Ovary (tissue), 9 donors: Measurements from ENCODE around the gene HPS3. TPM values are rescaled to one million over a fixed set of nuclear protein-coding genes. Genes with fewer than 3 reads are reported as not detected.
A peak's percentile ranks its signal among the peaks of the same experiment; 100 is the strongest.

Experiments
- DNase-seq, 5 donors: peaks; one replicate each; pipeline ENCODE4 v3.0.0-alpha.2; 2019 to 2020
- H3K27ac ChIP-seq, 2 donors: fragments of 200-600 bp; one replicate each; pipeline versions ENCODE4 v1.5.1 to v1.8.0; 2019 to 2022
- H3K27me3 ChIP-seq: fragments of 200-600 bp; one replicate; pipeline ENCODE4 v1.8.0; 2022
- H3K36me3 ChIP-seq: fragments of 200-600 bp; sonication (generic); one replicate; pipeline ENCODE4 v1.5.1; 2019
- H3K4me1 ChIP-seq: one replicate; pipeline ENCODE4 v1.8.1; 2013; ENCODE audit warnings: mild to moderate bottlenecking, moderate library complexity; ENCODE audit not compliant: insufficient read depth
- H3K4me3 ChIP-seq: fragments of 200-600 bp; sonication (generic); one replicate; pipeline ENCODE4 v1.5.1; 2017
- H3K9me3 ChIP-seq, 2 donors: fragments of 200-600 bp in 1 of 2; sonication (generic) in 1 of 2; one replicate each; pipeline versions ENCODE4 v1.5.1 to v1.8.1; 2013 to 2019; ENCODE audit warnings: mild to moderate bottlenecking in 1 of 2, moderate library complexity in 1 of 2
- EP300 ChIP-seq: sonication (generic); formaldehyde crosslinking; IDR thresholded peaks from one replicate; pipeline ENCODE4 v1.6.1; 2017; ENCODE audit warnings: antibody characterized with exemption
- POLR2A ChIP-seq: fragments of 450-650 bp; IDR thresholded peaks from one replicate; pipeline ENCODE4 v1.6.1; 2017; ENCODE audit warnings: antibody characterized with exemption, mild to moderate bottlenecking, moderate library complexity
- WGBS, 3 donors: extraction: QIAGEN DNeasy Blood & Tissue Kit in 1 of 3; methylation state at CpG; one replicate each; pipeline versions ENCODE4 v1.1.5 to v1.1.7; 2013 to 2017; 5-methylcytosine and 5-hydroxymethylcytosine counted together
- intact Hi-C, 4 donors: fragments of 100-400 bp; cut with DNase I; formaldehyde crosslinking; loops; one replicate each; pipeline versions ENCODE4 v1.11.0 to v1.15.1; 2022 to 2023
- polyA plus RNA-seq, 2 donors: library from polyadenylated mRNA; stranded (reverse); fragments of 200-250 nt in 1 of 2; fragments of 350-450 nt in 1 of 2; fragmentation: Illumina TruSeq in 1 of 2; extraction: RNeasy Lipid Tissue Mini Kit (QIAGEN cat#74804) in 1 of 2; gene quantifications; one replicate each; pipeline ENCODE4 v1.2.3, GENCODE V29; 2013 to 2014
- total RNA-seq, 7 donors: library from RNA; depleted of rRNA in 2 of 7; stranded (reverse); fragments of >200 nt in 2 of 7; fragmentation: NEBNext Ultra II Directional in 3 of 7; extraction: Animal tissue kit (Norgen Biotek cat#: 25700) in 3 of 7; gene quantifications; one replicate each; pipeline versions ENCODE4 v1.1.0 to v1.2.4, GENCODE V29; 2016 to 2023
- TF ChIP-seq, protein P1 (sequence below), 3 donors: fragments of 450-650 bp in 2 of 3; fragments of 200-600 bp in 1 of 3; IDR thresholded peaks; one replicate each; pipeline versions ENCODE4 v1.5.1 to v1.8.0; 2016 to 2022; ENCODE audit warnings: antibody characterized with exemption in 3 of 3, mild to moderate bottlenecking in 1 of 3
- donor health status: DM: no; HTN: no; CAD: no; lungs with moderate emphysema.
- donor health status: DM: no; HTN: no; CAD: no.
- donor health status: Bipolar disorder and iron deficiency.
- donor health status: DM: yes; HTN: yes; CAD: no.
- donor health status: DM: no; HTN: no; CAD: no.
- donor health status: DM: yes; HTN: yes; CAD: no.

HPS3 gene
- total and polyA plus RNA-seq, 9 donors = 11.4 to 25.2 (median 17.5) TPM

DNA sequence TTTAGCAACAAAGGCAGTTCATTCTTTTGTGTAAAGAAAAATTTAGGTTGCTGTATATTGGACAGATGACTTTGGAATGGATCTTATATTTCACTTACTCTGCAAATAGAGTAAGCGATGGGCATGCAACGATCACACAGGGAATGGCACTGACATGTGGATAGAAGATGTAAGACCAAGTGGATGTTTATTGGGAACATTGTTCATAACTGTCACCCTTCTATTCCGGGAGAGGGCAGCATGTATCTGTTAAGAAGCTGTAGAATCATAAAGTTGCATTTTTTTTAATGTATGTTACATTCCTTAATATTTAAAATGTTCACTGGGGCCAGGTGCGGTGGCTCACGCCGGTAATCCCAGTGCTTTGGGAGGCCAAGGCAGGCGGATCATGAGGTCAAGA, 41.2 kb downstream of the HPS3 start:
- H3K36me3 ChIP-seq = no peaks in the 10 kb centered on the region
- H3K9me3 ChIP-seq = no peaks in the 10 kb centered on the region
- 95 to 97% (median 97%) methylated on average over 7 of the region's 7 CpGs for WGBS, 3 donors
- intact Hi-C loops = no loop called here
- no peak overlapping the region for H3K27ac ChIP-seq
- TF ChIP-seq EP300 (no peak), POLR2A (no peak)
- TF ChIP-seq, protein P1, sequence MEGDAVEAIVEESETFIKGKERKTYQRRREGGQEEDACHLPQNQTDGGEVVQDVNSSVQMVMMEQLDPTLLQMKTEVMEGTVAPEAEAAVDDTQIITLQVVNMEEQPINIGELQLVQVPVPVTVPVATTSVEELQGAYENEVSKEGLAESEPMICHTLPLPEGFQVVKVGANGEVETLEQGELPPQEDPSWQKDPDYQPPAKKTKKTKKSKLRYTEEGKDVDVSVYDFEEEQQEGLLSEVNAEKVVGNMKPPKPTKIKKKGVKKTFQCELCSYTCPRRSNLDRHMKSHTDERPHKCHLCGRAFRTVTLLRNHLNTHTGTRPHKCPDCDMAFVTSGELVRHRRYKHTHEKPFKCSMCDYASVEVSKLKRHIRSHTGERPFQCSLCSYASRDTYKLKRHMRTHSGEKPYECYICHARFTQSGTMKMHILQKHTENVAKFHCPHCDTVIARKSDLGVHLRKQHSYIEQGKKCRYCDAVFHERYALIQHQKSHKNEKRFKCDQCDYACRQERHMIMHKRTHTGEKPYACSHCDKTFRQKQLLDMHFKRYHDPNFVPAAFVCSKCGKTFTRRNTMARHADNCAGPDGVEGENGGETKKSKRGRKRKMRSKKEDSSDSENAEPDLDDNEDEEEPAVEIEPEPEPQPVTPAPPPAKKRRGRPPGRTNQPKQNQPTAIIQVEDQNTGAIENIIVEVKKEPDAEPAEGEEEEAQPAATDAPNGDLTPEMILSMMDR (IDR thresholded peaks at IDR 0.05) = no peak
- no peak overlapping the region for H3K4me3 ChIP-seq
- no peaks in the 10 kb centered on the region for H3K4me1 ChIP-seq
- DNase-seq = no peak
- no peaks in the 10 kb centered on the region for H3K27me3 ChIP-seq

DNA sequence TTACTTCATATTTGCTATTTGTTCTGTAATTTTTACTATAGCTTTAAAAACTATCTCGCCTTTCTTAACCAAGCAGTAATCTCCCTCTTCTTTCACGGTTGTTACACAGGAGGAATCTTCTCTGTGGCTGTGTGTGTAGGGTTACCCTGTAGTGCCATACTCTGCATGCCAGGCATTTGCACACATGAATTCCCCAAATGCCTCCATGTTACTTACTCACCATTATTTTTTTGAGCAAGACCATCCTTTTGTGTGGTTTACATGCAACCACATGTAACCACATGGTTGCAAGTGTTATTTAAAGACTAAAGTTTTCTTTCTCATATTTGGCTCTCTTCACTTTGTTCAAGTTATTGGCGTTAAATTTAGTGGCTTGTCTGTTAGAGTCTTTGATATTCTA, 45.5 kb downstream of the HPS3 start:
- no peak overlapping the region for H3K27ac ChIP-seq

DNA sequence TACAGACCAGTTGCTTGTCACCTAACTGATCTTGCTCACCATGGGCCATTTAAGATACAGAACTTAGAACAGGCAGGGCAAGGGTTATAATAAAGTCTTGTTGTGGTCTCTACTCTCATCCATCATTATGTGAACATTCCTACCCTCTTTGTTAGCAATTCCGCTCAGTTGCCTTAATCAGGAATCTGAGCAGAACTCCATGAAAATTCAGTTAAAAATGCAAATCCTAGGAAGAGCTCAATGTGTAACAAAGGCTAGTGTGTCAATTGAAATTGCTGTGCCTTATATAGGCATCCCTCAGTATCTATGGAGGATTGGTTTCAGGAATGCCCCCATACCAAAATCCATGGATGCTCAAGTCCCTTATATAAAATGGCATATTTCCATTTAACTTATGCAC, 47.7 kb downstream of the HPS3 start:
- WGBS, 3 donors = 96 to 100% (median 97%) methylated on average over 1 of the region's 1 CpG
- Histone ChIP-seq H3K4me1 (peaks cover 6% of the 10 kb centered on the region), H3K27ac (no peak overlapping the region), H3K27me3 (no peaks in the 10 kb centered on the region), H3K4me3 (no peak overlapping the region), H3K36me3 (no peaks in the 10 kb centered on the region), H3K9me3 (no peaks in the 10 kb centered on the region)
- DNase-seq = no peak
- TF ChIP-seq EP300 (no peak), POLR2A (no peak)
- TF ChIP-seq, protein P1 (IDR thresholded peaks at IDR 0.05) = no peak
- intact Hi-C loops = no loop called here

More for the DNA sequence above, 45.5 kb downstream of the HPS3 start:
- no peak for TF ChIP-seq EP300
- no peaks in the 10 kb centered on the region for H3K9me3 ChIP-seq
- WGBS, 3 donors = 88 to 90% (median 89%) methylated on average over 3 of the region's 3 CpGs
- intact Hi-C loops = no loop called here
- H3K4me1 ChIP-seq = peaks cover 3% of the 10 kb centered on the region
- H3K4me3 ChIP-seq = no peak overlapping the region
- H3K36me3 ChIP-seq = no peaks in the 10 kb centered on the region
- DNase-seq = no peak
- H3K27me3 ChIP-seq = no peaks in the 10 kb centered on the region

DNA sequence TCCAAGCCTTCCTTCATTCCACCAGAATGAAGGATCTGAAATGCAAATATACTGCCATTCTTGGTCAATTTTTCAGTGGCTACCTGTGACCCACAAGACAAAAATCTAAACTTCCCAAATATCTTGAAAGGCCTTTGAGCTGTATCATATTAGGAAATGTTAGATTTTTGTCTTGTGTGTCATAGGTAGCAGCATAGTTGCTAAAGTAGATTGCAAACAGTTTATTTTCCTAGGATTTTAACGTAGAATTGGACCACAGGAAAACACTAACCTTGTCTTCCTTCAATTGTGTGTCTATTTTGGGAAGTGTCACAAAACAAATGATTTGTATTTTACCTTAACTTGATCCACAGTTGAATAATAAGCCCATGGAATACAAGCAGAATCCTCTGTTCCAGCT, 49.8 kb downstream of the HPS3 start:
- H3K36me3 ChIP-seq = no peaks in the 10 kb centered on the region
- TF ChIP-seq, protein P1 (IDR thresholded peaks at IDR 0.05) = no peak
- no peak for TF ChIP-seq POLR2A
- no peak for TF ChIP-seq EP300
- no peaks in the 10 kb centered on the region for H3K9me3 ChIP-seq
- H3K27ac ChIP-seq = peak overlapping the region in 1 of 2 donors; percentile 63
- no peak overlapping the region for H3K4me3 ChIP-seq
- no peak for DNase-seq
- intact Hi-C loops = no loop called here
- H3K27me3 ChIP-seq = no peaks in the 10 kb centered on the region
- WGBS, 3 donors = 65 to 84% (median 74%) methylated on average over 1 of the region's 1 CpG
- peaks cover 6% of the 10 kb centered on the region for H3K4me1 ChIP-seq

DNA sequence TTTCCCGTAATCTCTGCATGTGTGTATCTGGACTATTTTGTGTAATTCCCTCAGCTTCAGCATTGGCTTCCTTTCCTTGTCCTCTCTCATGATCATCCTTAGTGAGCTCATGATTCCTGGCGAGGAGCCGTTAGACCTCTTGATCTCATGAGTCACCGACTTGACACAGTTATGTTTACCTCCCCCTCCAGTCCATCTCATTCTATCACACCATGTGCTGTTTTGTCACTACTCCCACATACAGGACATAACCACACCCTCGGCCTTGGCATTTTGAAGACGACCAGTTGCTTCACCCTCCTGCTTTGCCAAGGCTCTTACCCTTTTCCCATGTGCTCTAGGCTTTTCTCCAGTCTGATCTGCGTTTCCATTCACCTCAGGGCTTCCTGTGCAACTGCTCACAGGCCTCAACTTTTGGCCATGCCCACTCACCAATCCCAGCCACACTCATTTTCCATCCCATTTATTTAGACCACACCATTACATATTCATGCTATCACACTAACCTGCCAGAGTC, 50.7 kb downstream of the HPS3 start:
- intact Hi-C loops = no loop called here
- Histone ChIP-seq H3K27ac (peak overlapping the region; percentile 33 to 63), H3K4me3 (no peak overlapping the region), H3K27me3 (no peaks in the 10 kb centered on the region), H3K4me1 (peaks cover 6% of the 10 kb centered on the region), H3K36me3 (no peaks in the 10 kb centered on the region), H3K9me3 (no peaks in the 10 kb centered on the region)
- 6 to 12% (median 7%) methylated on average over 7 of the region's 7 CpGs for WGBS, 3 donors
- TF ChIP-seq POLR2A (no peak), EP300 (peak; percentile 73)
- TF ChIP-seq, protein P1 (IDR thresholded peaks at IDR 0.05) = no peak
- peak; percentile 86 to 97 (median 93) for DNase-seq
